Neural progenitor cell (in vitro differentiated cells): ENCODE measurements around the gene DGKD. TPM values are rescaled to one million over a fixed set of nuclear protein-coding genes. Genes with fewer than 3 reads are reported as not detected.

Experiments
- DNase-seq: peaks from one replicate; pipeline ENCODE4 v3.0.0-alpha.2; 2016; ENCODE audit warnings: low spot score
- H2AFZ ChIP-seq: fragments of 200-600 bp; sonication (generic); replicated peaks from 2 replicates; pipeline ENCODE4 v1.6.1; 2016; ENCODE audit warnings: antibody characterized with exemption
- H3F3A ChIP-seq: fragments of 200-600 bp; sonication (generic); 2 replicates; pipeline ENCODE4 v1.6.1; 2016; ENCODE audit warnings: antibody characterized with exemption, low read depth
- H3K27ac ChIP-seq: fragments of 200-600 bp; sonication (generic); 2 replicates; pipeline ENCODE4 v1.5.1; 2016; ENCODE audit warnings: mild to moderate bottlenecking
- H3K27me3 ChIP-seq: fragments of 200-600 bp; sonication (generic); 2 replicates; pipeline ENCODE4 v1.6.1; 2016; ENCODE audit warnings: mild to moderate bottlenecking, moderate library complexity
- H3K36me3 ChIP-seq: fragments of 200-600 bp; sonication (generic); 2 replicates; pipeline ENCODE4 v1.5.1; 2016
- H3K4me1 ChIP-seq: fragments of 200-600 bp; sonication (generic); 2 replicates; pipeline ENCODE4 v1.6.1; 2016; ENCODE audit warnings: mixed run types
- H3K4me2 ChIP-seq: fragments of 200-600 bp; sonication (generic); 2 replicates; pipeline ENCODE4 v1.6.1; 2016
- H3K4me3 ChIP-seq: fragments of 200-600 bp; sonication (generic); 2 replicates; pipeline ENCODE4 v1.5.1; 2016
- H3K79me2 ChIP-seq: fragments of 200-600 bp; sonication (generic); 2 replicates; pipeline ENCODE4 v1.6.1; 2016; ENCODE audit warnings: low read depth
- H3K9ac ChIP-seq: fragments of 200-600 bp; sonication (generic); 2 replicates; pipeline ENCODE4 v1.6.1; 2016
- H3K9me3 ChIP-seq: fragments of 200-600 bp; sonication (generic); 2 replicates; pipeline ENCODE4 v1.5.1; 2016; ENCODE audit warnings: low read depth
- H4K20me1 ChIP-seq: fragments of 200-600 bp; sonication (generic); 2 replicates; pipeline ENCODE4 v1.6.1; 2016; ENCODE audit warnings: low read depth
- H3K27ac Mint-ChIP-seq: 3 replicates; pipeline ENCODE4 v1.8.0; 2021; ENCODE audit warnings: mixed read lengths
- H3K27me3 Mint-ChIP-seq: 2 replicates; pipeline ENCODE4 v1.8.0; 2022; ENCODE audit warnings: low read depth, mild to moderate bottlenecking, inconsistent platforms, moderate library complexity, mixed read lengths; ENCODE audit not compliant: insufficient read depth
- H3K36me3 Mint-ChIP-seq: 3 replicates; pipeline ENCODE4 v1.8.0; 2021; ENCODE audit warnings: mixed read lengths
- H3K4me1 Mint-ChIP-seq: 3 replicates; pipeline ENCODE4 v1.8.0; 2021; ENCODE audit warnings: mixed read lengths
- H3K4me3 Mint-ChIP-seq: 3 replicates; pipeline ENCODE4 v1.8.0; 2021; ENCODE audit warnings: mild to moderate bottlenecking, moderate library complexity, mixed read lengths
- H3K9me3 Mint-ChIP-seq: 3 replicates; pipeline ENCODE4 v1.8.0; 2020; ENCODE audit warnings: mixed read lengths
- CTCF ChIP-seq: fragments of 200-600 bp; sonication (generic); IDR thresholded peaks from 2 replicates; pipeline ENCODE4 v1.5.1; 2017; ENCODE audit warnings: antibody characterized with exemption, mild to moderate bottlenecking
- EZH2 ChIP-seq: fragments of 200-600 bp; sonication (generic); IDR thresholded peaks from 2 replicates; pipeline ENCODE4 v1.6.1; 2017; ENCODE audit warnings: antibody characterized with exemption, mild to moderate bottlenecking, moderate library complexity
- EZH2phosphoT487 ChIP-seq: fragments of 200-600 bp; sonication (generic); IDR thresholded peaks from 2 replicates; pipeline ENCODE4 v1.6.1; 2017; ENCODE audit warnings: antibody characterized with exemption
- total RNA-seq: library from RNA; depleted of rRNA; stranded (reverse); fragments of >200 nt; gene quantifications from 2 replicates; pipeline ENCODE4 v1.2.3, GENCODE V29; 2015; ENCODE audit warnings: low replicate concordance

The DGKD gene
- total RNA-seq, 1 donor from 2014 or later, result 10.9 TPM

GRCh38 chr2:233455006-233455405 lies 100.7 kb downstream of the DGKD start:
- TF ChIP-seq CTCF, result no peak
- TF ChIP-seq EZH2, result no peak
- TF ChIP-seq EZH2phosphoT487, result no peak
- Mint-ChIP-seq H3K36me3 (peaks cover 26% of the 10 kb centered on the region), H3K4me1 (no peaks in the 10 kb centered on the region), H3K27ac (no peak overlapping the region), H3K27me3 (peaks cover 6% of the 10 kb centered on the region), H3K9me3 (no peaks in the 10 kb centered on the region), H3K4me3 (no peak overlapping the region)
- no peaks in the 10 kb centered on the region for H3K4me1 ChIP-seq
- no peak for DNase-seq
- no peak overlapping the region for H3K27ac ChIP-seq
- H2AFZ ChIP-seq, result no peak overlapping the region
- no peak overlapping the region for H3K4me2 ChIP-seq
- H3K4me3 ChIP-seq, result no peak overlapping the region
- H3F3A ChIP-seq, result no peaks in the 10 kb centered on the region
- no peaks in the 10 kb centered on the region for H3K9me3 ChIP-seq
- H4K20me1 ChIP-seq, result no peaks in the 10 kb centered on the region
- H3K9ac ChIP-seq, result no peak overlapping the region
- no peaks in the 10 kb centered on the region for H3K27me3 ChIP-seq
- H3K79me2 ChIP-seq, result no peaks in the 10 kb centered on the region
- H3K36me3 ChIP-seq, result no peaks in the 10 kb centered on the region

GRCh38 chr2:233455491-233455890 lies 101.2 kb downstream of the DGKD start:
- H4K20me1 ChIP-seq, result no peaks in the 10 kb centered on the region
- no peak overlapping the region for H2AFZ ChIP-seq
- no peak overlapping the region for H3K27ac ChIP-seq
- H3K27me3 Mint-ChIP-seq, result peaks cover 6% of the 10 kb centered on the region
- H3K9me3 ChIP-seq, result no peaks in the 10 kb centered on the region
- no peaks in the 10 kb centered on the region for H3F3A ChIP-seq
- no peak overlapping the region for H3K4me3 Mint-ChIP-seq
- no peak overlapping the region for H3K4me3 ChIP-seq
- no peak overlapping the region for H3K9ac ChIP-seq
- no peak overlapping the region for H3K4me2 ChIP-seq
- no peaks in the 10 kb centered on the region for H3K36me3 ChIP-seq
- H3K36me3 Mint-ChIP-seq, result peaks cover 26% of the 10 kb centered on the region
- DNase-seq, result no peak
- no peak for TF ChIP-seq EZH2
- no peak for TF ChIP-seq EZH2phosphoT487
- no peak for TF ChIP-seq CTCF
- no peaks in the 10 kb centered on the region for H3K4me1 Mint-ChIP-seq
- no peaks in the 10 kb centered on the region for H3K9me3 Mint-ChIP-seq
- H3K79me2 ChIP-seq, result no peaks in the 10 kb centered on the region
- H3K27ac Mint-ChIP-seq, result no peak overlapping the region
- no peaks in the 10 kb centered on the region for H3K4me1 ChIP-seq
- H3K27me3 ChIP-seq, result no peaks in the 10 kb centered on the region

GRCh38 chr2:233456111-233456510 lies 101.8 kb downstream of the DGKD start:
- Histone ChIP-seq H3K27me3 (no peaks in the 10 kb centered on the region), H3K4me3 (no peak overlapping the region), H3K9me3 (no peaks in the 10 kb centered on the region), H4K20me1 (no peaks in the 10 kb centered on the region), H3K36me3 (no peaks in the 10 kb centered on the region), H3K4me2 (no peak overlapping the region), H3K4me1 (no peaks in the 10 kb centered on the region), H2AFZ (no peak overlapping the region), H3K79me2 (no peaks in the 10 kb centered on the region), H3K9ac (no peak overlapping the region), H3K27ac (no peak overlapping the region), H3F3A (no peaks in the 10 kb centered on the region)
- Mint-ChIP-seq H3K27me3 (peaks cover 6% of the 10 kb centered on the region), H3K36me3 (peaks cover 26% of the 10 kb centered on the region), H3K4me3 (no peak overlapping the region), H3K9me3 (no peaks in the 10 kb centered on the region), H3K27ac (no peak overlapping the region), H3K4me1 (no peaks in the 10 kb centered on the region)
- TF ChIP-seq EZH2phosphoT487 (no peak), CTCF (no peak), EZH2 (no peak)
- no peak for DNase-seq
